NT2/D1 (cell line): Measurements from ENCODE around the gene RBM26.

ENCODE experiments used
- SUZ12 ChIP-seq: IDR thresholded peaks from 2 replicates; pipeline ENCODE4 v1.6.1; 2011; ENCODE audit not compliant: insufficient read length, insufficient read depth; ENCODE audit errors: extremely low read depth
- YY1 ChIP-seq: IDR thresholded peaks from 2 replicates; pipeline ENCODE4 v1.6.1; 2011; ENCODE audit not compliant: insufficient read length, insufficient read depth
- ZNF274 ChIP-seq: IDR thresholded peaks from 2 replicates; pipeline ENCODE4 v1.6.1; 2011; ENCODE audit warnings: mild to moderate bottlenecking, low read depth, low read length

- TF ChIP-seq SUZ12 (no peak), ZNF274 (no peak), YY1 (no peak)
Measured at GRCh38 chr13:79380997-79381396, 25.1 kb downstream of the RBM26 start.
